HG03432 (cell line): ENCODE results near the gene MSMP.

Experiments
- ATAC-seq: cut with Tn5 transposase; IDR thresholded peaks from one replicate; pipeline ENCODE4 v1.9.1; 2021; ENCODE audit warnings: mild to moderate bottlenecking, moderate library complexity; ENCODE audit not compliant: unreplicated experiment

Gene MSMP

DNA sequence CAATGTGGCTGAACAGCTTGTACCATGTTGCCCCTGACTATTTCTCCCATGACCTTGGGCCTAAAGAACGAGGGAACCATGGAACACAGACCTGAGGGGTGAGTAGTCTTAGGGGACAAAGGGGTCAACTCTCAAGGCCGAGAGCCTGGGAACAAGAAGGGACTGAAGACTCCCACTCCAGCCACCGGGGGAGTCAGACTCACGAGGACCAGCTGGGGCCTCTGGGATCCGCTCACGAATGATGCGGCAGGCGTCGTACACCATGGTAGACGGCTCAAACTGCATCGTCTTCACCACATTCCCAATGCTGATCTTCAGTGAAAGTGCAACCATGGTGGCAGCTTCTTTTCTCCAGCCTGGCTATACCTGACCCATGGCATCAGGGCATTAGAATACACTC lies 28.7 kb downstream of the MSMP start:
- ATAC-seq, result no peak

DNA sequence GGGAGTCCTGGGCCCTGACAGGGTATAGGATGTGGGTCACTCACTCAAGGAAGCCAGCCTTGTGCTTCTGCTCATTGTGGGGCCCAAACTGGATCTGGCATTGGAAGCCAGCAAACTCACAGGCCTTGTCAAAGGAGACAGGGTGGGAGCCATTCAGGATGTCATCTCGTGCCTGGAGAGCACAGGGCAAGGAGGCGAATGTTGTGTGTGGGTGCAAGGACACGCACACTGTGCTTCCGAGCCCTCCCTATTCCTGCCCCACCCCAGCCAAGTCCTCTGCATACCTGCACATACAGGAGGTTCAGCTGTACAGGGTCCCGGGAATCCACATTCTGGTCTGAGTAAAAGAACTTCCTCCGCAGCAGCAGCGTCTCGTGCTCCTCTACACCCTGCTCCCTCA lies 30.2 kb downstream of the MSMP start:
- no peak for ATAC-seq

DNA sequence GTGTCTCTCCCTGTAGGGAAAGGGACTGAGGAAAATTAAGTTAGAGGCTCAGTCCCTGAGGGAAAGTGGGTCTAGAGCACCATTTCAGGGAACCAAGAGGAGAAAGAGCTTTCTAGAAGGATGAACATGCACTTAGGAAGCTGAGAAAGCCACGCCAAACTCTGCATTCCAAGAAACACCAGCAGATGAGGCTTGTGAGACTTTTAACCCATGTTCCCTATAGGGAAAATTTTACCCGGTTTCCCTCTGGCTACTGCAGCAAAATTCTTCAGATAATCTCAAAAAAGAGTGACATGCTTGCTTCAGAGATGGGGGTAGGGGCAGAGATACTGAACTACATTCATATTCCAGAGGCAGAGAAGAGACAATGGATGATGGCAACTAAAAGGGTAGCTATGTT lies 30.6 kb downstream of the MSMP start:
- ATAC-seq, result no peak

DNA sequence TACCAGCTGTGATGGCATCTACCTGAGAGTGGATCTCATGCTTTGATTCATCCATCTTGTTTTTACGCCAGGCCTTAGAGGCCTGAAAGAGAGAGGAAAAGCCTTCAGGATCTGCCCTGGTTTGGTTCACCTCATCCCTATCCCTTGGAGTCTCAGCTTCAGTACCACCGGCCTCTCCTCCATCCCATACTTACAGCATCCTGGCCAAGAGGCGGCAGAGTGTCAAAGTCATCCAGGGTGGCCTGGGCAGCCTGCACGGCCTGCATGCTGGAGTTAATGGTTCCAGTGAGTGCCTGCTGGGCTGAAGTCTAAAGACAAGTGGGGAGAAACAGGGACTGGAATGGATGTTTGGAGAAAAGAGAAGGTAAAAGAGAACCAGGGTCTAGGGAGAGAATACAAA lies 34.5 kb downstream of the MSMP start:
- ATAC-seq, result no peak

DNA sequence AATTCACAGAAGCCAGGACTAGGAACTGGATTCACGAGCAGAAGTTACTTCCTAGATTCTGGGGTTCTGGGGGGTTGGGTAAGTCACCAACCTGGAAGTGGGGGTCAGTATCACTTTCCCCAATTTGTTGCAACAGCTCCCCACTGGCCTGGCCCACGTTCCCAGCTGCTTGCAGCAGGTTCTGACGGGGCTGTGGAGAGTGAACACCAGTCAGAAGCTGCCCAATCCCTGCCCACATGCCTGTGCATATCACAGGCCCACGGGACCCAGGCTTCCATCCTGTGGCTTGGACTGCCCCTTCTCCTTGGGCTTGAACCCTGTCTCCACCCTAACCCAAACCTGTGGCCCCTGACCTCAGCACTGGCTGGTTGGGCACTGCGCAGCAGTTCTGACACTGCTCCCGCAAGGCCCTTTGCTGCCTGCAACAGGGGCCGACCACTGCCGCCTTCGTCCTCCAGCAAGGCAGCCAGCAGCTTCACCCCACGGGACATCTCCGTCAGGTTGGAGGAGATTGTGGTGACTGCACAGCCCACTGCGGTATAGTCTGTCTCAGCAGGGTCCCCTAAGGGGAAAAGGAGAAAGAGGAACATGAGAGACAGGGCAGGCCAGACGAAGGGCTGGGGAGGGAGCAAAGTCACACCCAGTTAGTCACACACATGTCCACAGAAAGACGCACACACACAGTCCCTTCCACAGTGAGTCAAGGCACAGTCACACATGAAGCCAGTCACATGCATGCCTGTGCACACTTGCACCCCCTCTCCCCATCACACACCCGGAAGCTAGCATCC lies 35.2 kb downstream of the MSMP start:
- ATAC-seq, result no peak

DNA sequence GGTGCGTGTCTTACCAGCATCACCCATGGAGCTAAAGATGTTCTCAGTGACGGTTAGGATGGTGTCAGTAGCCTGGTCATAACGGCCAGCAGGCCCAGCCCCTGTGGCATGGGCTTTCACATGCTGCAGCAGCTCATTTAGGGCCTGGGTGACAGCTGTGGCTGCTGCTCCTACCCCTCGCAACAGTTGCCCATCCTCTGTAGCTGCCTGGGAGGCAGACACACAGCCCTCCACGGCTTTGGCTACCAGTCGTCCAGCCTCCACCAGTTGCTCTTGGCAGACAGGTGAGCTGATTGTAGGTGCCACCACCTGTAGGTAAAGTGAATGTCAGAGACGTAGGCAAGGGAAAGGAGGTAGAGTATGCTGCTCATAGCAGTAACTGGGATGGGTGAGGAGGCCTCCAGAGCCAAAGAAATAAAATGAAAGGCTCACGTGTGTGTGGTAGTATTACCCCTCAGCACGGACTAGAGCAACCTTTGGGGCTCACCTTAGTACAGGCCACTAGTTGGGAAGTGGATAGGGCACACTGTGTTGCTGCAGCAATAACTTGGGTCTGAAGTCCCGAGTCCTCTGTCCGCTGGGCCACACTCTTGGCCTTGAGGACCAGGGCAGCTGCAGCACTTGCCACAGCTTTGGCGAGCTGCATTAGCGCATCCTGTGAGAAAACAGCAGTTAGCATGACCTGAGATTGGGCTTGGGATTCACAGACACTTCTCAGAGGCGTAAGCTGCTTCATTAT lies 36.8 kb downstream of the MSMP start:
- no peak for ATAC-seq

DNA sequence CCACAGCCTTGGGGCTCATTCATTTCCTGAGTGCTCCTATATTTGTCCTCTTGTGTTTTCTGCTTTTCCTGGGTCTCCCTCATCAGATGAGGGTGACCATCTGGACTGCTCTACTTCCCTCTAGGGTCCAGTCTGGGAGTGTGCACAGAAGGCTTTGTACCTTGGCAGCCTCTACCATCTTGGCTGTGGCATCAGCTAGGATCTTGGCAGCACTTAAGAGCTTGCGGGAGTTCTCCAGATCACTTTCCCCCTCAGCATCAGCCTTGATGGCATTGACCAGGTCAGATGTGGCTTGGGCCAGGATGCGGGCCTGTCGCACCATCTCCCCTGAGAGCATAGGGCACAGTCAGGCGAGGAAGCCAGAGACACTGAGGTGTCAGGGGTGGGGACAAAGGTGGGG lies 37.8 kb downstream of the MSMP start:
- no peak for ATAC-seq

DNA sequence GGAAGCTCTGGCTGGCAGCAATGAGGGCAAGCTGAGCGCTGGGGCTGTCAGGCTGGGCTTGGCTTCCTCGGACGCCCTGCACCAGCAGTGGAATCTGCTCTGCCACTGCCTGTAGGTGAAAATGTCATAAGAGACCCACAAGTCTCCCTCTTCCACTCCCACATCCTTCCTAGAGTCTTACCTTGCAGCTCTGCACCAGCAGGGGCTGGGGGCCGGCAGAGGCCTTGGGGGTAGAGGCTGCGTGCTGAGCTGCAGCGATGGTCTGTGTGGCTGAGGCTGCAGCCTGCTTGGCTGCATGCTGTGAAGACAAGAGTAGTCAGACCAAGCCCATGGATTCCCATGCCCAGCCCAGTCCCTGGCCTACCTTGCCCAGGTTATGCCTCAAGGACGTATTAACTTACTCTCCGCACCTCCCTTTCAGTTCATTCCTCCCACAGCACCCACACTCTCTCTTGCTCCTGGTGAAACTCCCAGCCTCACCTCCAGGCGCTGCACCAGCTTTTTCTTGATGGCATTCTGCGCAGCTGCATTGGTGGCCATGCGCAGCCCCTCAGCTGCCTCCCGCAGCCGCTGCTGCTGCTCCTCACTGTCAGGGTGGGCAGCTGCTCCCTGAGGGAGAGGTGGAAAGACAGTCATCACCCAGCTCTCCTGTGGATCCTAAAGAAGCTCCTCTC lies 39.4 kb downstream of the MSMP start:
- ATAC-seq, result no peak

DNA sequence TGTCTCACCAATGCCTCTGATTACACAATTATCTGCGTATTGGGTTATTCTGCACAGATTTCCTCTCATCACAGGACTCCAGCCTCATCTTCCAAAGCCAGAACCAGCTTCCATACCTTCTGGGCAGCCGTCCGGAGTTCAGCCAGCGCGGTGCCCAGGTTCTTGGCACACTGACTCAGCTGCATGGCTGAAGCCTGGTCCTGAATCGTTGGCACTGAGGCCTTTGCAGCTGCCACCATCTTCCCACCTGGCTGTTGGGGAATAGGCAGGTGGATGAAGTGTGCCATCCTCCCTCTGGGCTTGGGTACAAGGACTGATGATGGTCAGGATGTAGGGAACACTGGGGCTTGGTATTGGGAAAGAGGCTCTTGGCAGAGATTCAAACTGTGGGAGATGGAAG lies 40.0 kb downstream of the MSMP start:
- ATAC-seq, result no peak

DNA sequence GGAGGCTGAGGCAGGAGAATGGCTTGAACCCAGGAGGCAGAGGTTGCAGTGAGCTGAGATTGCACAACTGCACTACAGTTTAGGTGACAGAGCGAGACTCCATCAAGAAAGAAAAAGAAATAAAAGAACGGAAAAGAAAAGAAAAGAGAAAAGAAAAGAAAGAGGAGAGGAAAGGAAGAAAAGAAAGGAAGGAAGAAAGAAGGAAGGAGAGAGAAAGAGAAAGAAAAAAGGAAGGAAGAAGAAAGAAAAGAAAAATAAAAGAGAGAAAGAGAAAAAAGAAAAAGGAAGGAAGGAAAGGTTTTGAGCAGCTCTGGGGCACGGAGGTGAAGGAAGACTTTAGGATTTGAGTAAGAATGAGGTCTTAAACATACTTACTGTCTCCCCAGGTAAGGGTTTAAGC lies 40.5 kb downstream of the MSMP start:
- no peak for ATAC-seq

DNA sequence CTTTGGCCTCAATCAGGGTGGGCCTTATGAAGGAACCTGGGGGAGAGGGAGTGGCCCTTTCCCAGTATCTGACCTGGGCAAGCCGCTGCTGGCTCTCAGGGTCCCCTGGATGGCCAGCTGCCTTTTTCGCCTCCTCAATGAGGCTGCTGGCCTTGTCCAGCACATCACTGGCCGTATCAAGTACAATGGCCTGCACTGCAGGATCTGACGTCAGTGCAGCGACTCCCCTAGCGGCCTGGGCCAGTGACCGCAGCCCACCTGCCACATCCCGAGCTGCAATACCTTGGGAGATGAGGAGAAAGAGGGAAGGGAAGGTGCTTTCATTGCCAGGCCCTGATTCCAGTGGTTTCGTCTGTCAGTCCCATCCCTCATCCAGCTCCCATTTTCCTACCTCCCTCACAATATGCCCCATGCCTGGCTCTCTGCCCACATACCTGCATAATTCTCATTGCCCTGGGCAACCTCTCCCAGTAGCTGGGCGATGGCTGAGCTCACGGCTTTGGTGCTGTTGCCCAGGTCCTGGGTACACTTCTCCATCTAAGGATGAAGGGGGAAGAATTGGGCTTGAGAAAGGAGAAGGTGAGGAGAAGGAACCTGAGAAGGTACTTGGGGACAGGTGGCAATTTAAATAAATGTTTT lies 41.2 kb downstream of the MSMP start:
- no peak for ATAC-seq

DNA sequence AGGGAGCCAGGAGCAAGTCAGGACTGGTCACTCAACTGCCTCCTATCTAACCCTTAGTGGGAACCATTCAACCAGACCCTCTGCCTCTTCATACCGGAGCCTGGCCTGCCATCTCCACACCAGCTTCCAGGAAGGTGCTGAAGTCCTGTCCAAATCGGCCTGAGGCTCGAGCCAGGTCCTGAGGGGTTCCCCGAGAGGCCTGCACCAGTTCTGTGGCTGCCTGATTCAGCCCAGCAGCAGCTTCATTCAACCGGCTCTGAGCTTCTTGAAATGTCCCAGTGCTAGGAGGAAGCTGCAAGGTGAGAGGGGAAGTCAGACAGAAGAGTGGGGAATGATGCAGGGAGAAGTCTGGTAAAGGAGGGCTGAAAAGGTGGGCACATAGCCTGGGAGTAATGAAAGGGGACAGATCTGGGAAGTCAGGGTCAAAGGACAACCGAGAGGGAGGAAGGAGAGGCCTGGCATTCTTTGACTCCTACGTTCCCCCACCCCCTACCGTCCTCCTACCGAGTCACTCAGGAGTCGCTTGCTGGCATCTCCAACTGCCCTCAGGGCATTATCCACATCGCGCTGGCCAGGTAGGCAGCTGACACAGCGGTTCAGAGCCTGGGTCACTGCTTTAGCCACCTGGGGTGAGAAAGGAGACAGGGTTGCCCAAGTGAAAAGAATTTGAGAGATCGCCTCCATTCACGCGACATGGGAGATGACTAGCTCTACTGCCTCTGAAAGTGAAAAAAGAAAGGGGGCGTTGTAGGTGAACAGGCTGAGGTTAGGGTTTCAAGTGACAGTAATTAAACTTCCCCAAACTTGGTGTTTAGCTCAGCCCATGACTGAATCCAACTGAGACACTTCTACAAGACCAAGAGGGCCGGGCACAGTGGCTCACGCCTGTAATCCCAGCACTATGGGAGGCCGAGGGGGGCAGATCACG lies 42.3 kb downstream of the MSMP start:
- no peak for ATAC-seq

DNA sequence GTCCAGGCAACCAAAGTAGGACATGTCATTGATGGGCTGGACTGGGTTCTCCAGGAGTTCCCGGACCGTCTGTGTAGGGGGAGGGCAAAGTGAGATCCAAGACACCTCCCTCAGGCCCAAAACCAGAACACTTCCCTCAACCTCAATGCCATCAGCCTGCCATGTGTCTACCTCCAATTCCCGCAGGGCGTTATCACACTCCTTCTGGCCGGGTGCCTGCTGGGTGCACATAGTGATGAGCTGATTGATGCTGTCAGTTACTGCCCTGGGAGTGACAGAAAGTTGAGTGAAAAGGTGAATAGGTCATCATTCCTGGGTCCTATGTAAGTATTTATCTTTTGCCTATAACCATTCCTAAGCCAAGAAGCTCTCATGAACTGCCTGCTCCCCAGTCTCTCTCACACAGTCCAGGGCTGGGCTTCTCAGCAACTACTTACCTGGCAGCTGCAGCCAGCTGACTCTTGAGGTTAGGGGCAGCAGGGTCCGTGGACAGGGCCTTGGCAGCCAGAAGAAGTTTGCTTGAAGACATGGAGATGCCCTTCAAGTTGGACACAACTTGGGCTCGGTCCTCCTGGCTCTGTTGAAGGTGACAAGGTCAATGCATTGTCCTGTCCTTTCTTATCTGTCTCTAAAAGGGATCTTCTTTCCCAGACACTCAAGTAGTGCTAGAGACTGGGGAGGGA lies 43.1 kb downstream of the MSMP start:
- no peak for ATAC-seq

DNA sequence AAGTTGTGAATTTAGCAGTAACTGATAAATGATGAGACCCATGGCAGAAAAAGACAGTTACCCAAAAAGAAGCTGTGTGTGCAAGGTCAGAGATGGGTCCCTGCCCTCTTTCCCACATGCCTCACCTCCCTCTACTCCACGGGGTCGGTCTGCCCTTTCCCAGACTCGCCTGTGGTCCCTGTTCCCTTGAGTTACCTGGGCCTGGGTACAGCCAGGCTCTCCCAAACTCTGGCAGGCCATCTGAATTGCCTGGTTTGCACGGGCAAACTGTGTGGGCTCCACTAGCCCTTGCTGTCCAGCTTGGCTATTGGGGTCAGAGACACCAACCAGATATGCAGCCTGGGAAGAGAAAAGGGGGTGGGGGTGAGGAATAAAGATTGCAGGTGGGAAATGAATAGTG lies 45.9 kb downstream of the MSMP start:
- no peak for ATAC-seq

DNA sequence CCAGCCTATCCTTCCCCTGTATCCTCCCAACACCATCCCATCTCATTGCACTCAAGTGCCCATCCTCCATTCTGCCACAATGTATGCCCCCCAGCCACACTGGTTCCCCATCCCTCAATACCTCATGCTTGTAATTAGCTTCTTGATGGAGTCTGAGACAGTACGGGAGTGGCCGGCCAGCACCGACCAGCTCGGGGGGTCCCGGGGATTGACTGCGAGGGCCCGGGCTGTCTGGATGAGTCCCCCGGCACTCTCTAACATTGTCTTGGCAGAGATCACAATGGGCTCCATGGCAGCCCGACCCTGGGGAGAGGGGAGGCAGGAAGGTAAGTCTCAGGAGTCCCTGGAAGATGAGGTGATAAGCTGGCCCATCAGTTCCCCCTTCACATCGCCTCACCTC lies 47.1 kb downstream of the MSMP start:
- ATAC-seq, result no peak

DNA sequence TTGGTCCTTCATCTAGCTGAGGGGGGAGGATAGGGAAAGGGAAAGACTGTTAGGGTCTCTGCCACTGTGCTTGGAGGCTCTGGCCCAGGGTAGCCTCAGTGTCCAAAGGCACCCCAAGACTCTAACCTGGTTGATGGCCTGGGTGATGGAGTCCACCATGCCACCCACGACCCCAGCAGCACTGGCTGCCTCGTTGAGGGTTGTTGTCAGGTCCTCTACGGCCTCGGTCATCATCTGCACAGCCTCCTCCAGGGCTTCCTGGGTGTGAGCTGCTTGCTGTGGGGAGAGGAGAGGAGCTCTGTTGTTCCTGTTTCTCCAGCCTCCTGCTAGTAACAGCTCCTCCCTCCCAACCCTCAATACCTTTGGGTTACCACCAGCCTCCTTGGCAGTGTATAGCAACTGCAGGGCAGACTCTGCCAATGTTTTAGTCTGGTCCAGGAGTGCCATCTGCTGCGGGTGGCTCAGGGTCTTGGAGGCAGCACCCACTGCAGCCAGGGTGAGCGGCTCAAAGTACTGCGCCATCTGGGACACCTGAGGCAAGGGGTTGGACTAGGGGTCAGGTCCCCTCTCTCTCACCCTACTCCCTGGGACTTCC lies 48.1 kb downstream of the MSMP start:
- ATAC-seq, result no peak

DNA sequence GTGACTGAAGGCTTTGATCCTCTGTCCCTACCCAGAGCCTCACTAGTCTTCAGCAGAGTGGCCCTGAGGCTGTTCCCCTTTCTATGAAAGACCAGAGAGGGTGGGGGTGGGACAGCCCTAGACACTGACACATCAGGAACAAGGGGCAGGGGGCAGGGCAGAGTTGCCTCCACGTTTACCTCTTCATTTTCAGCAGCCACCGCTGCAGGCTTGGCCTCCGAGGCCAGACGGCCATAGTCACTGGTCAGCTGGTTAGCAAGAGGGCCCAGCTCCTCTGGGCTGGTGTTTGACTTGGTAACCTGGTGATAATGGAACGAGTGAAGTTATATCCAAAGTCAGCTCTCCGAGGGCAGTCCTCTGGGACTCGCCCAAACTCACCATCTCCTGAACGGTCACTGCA lies 48.7 kb downstream of the MSMP start:
- ATAC-seq, result no peak

DNA sequence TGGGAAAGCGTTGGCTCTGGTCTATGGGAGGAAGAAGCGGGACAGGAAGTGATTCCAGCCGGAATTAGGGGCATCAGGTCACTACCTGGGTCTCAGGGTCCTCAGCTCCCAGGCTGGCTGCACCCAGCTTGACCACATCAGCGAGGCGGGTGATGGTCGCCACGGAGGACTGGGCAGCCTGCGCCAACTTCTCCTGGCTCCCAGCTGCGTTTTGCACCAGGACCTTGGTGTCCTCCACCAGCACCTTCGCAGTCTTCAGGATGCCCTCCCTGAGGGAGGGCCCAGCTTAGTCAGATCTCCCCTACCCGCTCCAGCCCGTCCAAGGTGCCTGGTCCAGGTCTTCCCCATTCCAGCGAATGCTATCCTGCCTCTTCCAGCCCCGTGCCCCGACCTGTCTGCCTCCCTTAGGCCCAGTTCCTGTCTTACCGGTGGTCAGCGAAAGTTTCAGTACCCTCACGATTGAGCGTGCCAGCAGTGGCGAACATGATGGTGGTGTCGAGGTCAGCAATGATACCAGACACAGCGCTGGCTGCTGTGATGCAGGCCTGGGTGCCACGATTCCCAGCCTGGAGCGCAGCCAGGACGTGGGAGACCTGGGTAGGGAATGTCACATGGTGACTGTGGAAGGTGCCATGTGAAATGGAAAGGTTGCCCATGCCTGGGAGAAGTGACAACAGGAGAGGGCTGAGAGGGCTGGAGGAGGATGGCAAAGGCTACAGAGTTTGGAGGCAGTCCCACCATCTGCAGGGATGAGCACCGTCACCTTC lies 50.0 kb downstream of the MSMP start:
- no peak for ATAC-seq
